Measurements from ENCODE around the gene PACS1.

GRCh38 chr11:66261578-66261977 is 191.5 kb downstream of the PACS1 start:
- no peak for TF ChIP-seq CTCF (IDR thresholded peaks at IDR 0.05; ENCODE audit: low read depth, low read length, poor library complexity, severe bottlenecking)
- no peak for TF ChIP-seq EZH2phosphoT487 (IDR thresholded peaks at IDR 0.05; ENCODE audit: borderline replicate concordance, low read length)
